ENCODE results near the gene C1orf216. TPM values are rescaled to one million over a fixed set of nuclear protein-coding genes. Genes with fewer than 3 reads are reported as not detected.
"Not testable (repeated sequence)": the region's sequence is repeated elsewhere in the genome, so short reads cannot be mapped to it uniquely, and the experiment has no call there.

Gene C1orf216, protein sequence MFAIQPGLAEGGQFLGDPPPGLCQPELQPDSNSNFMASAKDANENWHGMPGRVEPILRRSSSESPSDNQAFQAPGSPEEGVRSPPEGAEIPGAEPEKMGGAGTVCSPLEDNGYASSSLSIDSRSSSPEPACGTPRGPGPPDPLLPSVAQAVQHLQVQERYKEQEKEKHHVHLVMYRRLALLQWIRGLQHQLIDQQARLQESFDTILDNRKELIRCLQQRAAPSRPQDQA
- polyA plus RNA-seq (ENCODE audit: insufficient read length), result 10.8 TPM
- long read RNA-seq, donor 1, partial matches to known transcripts, result 0 of 3 reads
- long read RNA-seq, donor 1, other reads (novel, unspliced or antisense), result 0 of 3 reads
- long read RNA-seq, donor 2, partial matches to known transcripts, result 0 of 2 reads
- long read RNA-seq, donor 2, other reads (novel, unspliced or antisense), result 0 of 2 reads
- long read RNA-seq, donor 3, transcript C1orf216-201 (2 exons, 3,218 nt), result major isoform, 6 of 6 reads
- long read RNA-seq, donor 3, partial matches to known transcripts, result 0 of 6 reads
- long read RNA-seq, donor 3, other reads (novel, unspliced or antisense), result 0 of 6 reads
- long read RNA-seq, donor 4, result 0 reads
- long read RNA-seq, donor 5, transcript C1orf216-201 (2 exons, 3,218 nt), result major isoform, 8 of 8 reads
- long read RNA-seq, donor 5, partial matches to known transcripts, result 0 of 8 reads
- long read RNA-seq, donor 5, other reads (novel, unspliced or antisense), result 0 of 8 reads
- long read RNA-seq, donor 6, partial matches to known transcripts, result 0 of 4 reads
- long read RNA-seq, donor 6, other reads (novel, unspliced or antisense), result 0 of 4 reads
- long read RNA-seq, donor 7, partial matches to known transcripts, result 0 of 2 reads
- long read RNA-seq, donor 7, other reads (novel, unspliced or antisense), result 0 of 2 reads
- long read RNA-seq, donor 8, partial matches to known transcripts, result 0 of 2 reads
- long read RNA-seq, donor 8, other reads (novel, unspliced or antisense), result 0 of 2 reads

- peak; percentile 58 for DNase-seq
Measured at GRCh38 chr1:35718492-35719336, at the start of gene C1orf216. Gene C1orf216 (minus strand): TSS chr1:35718884. CDS start chr1:35716321, 2,563 bp downstream.

DNA sequence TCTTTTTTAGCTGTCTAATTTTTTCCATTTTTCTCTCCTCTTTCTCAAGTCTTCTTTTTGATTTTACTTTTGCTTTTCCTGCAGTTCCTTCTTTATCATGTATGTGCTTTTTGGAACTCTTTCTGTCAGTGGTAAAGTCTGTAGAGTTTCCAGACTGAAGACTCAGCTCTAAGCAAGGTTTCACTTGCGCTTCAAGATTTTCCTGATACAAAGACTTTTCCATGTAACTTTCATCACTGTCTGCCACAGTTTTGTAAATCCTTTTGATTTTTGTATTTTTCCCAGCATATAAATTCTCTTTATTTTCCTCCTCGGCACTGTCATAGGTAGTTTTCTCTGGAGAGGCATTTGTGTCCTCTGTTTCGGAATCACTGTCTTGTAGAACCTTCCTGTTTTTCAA is 45.6 kb upstream of the C1orf216 start:
- no peak for DNase-seq

GRCh38 chr1:35763201-35763600 is 44.5 kb upstream of the C1orf216 start:
- no peak for DNase-seq

GRCh38 chr1:35762141-35762540 is 43.5 kb upstream of the C1orf216 start:
- DNase-seq, result no peak

DNA sequence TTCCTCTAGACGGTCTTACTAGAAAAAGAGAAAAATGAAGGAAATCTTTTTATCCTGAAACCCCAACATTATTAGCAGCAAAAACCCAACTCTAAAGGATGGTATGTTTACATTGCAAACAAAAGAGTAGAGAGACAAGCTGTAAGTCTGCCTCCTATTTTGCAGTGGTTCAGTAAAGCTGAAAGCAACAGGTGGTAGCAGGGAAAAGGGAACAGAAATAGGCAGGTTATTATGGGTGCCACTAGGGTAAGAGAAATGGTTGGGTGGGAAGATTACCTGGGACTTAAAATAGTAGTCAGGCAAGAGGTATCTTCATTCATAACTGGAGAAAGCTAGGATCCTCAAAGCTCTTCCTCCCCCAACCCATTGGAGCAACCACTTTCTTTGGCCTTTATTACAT is 37.4 kb upstream of the C1orf216 start:
- no peak for DNase-seq

DNA sequence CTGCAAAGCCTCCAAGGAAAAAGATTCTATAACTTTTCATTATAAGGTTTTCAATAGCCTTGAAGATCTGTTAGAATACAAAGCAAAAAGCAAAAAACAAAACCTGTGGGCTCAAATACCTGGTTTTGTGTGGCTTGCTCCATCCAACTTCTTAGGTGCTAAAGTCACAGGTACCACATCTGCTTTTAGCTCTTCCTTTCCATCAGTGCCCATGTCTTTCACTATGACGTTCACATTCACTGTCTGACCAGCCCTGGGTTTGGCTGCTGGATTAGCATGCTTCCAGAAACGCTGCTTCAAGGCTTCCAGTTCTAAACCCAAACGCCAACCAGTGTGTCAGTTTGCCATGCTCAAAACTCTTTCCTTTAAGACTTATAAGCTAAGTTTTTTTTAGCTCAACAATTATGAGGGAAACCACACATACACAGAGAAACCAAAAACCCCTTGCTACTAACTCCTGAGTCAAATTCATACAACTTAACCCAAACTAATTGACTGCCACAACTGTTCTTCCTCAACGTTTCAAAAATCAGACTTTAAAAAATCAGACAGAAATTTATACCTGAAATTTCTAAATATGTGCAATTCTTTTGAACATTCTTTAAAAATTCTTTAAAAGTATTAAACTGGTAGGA is 35.1 kb upstream of the C1orf216 start:
- no peak for DNase-seq

GRCh38 chr1:35748326-35748725 is 29.6 kb upstream of the C1orf216 start:
- DNase-seq, result no peak

DNA sequence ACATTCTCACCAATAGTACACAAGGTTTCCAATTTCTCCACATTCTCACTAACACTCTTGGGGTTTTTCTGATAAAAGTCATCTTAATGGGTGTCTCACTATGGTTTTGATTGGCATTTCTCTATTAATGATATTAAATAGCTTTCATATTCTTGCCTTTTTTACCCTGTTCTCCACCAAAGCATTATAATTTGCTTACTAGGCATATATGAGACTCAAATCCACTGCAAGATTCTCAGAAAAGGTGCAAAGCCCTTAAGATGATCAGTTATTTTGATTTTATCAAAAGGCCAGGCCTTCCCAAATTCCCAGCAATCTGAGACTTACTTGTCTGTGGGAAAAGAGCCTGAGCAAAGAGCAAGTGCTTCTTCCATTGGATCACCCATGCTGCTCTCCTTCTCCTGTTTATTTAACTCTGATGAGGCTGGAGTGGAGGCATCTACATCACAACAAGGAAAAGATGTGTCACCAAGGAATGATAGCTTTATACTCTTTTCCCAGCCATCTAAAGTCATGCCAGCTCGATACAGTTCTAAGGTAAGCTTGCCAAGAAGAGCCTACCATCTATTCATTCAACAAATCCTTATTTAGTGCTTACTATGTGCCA is 26.5 kb upstream of the C1orf216 start:
- DNase-seq, result no peak

- no peak for DNase-seq
Measured at GRCh38 chr1:35737120-35737519, 18.4 kb upstream of the C1orf216 start.

DNA sequence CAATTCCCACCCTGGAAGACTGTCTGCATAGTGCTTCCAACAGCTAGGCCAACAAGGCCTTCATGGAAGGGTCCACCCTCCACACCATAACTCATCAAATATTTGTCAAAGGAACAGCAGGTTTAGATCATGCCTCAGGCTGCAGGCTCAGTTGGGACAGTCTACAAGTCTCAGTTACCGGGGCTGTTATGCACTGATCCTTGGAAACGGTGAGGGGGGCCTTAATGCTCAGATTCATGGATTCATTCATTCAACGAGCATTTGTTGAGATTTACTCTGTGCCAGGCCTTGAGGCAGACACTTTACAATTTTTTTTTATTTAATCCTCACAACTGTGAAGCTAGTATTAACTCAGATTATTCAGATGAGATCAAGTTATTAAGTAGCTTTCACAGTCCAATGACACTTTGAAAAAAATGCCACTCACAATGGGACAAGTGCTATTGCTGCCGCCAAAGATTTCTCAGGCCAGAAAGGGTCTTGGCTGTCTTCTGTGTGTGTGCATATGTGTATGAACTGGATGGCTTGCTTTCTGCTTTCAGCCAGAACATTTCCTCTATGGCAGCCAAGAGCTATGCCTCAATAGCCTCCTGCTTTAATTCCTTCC is 8.9 kb upstream of the C1orf216 start:
- DNase-seq, result no peak

GRCh38 chr1:35726450-35727433 is 8.1 kb upstream of the C1orf216 start:
- peak; percentile 75 for DNase-seq

- DNase-seq, result peak; percentile 29
Measured at GRCh38 chr1:35725596-35725995, 6.9 kb upstream of the C1orf216 start.

DNA sequence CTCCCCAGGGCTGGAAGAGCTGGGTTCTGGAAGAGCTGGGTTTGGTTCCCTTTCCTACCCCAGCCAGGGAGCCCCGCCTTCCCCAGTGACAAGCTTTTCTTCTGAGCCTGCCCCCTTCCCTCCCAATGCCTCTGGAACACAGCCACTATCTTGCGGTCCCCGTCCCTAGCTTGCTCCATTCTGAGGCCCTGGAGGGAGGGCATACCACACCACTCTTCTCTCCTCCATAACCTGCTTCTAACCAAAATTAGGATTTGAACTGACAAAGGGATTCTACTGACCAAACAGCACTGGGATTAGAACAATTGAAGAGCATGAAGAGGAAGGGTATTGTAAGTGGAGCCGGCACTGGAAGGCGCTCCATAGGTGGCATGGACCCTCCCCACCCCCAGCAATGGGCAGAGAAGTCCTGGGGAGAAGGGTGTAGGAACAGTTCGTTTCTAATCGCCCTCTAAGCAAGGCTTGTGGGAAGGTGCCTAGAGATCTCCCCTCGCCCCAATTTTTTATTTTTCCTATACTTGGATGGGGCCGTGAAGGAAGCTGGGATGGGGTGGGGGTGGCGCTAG is 690 bp downstream of the C1orf216 start:
- DNase-seq, result no peak

DNA sequence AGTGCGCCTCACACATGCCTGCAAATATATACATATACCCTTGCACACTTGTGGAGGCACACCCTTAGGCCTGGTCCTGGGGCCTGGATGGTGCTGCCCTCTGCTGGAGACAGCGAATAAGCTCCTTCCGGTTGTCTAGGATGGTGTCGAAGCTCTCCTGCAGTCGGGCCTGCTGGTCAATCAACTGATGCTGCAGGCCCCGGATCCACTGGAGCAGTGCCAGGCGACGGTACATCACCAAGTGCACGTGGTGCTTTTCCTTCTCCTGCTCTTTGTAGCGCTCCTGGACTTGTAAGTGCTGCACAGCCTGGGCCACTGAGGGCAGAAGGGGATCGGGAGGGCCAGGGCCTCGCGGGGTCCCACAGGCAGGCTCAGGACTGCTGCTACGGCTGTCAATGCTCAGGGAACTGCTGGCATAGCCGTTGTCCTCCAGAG is 3.1 kb downstream of the C1orf216 start:
- DNase-seq, result peak; percentile 70

DNA sequence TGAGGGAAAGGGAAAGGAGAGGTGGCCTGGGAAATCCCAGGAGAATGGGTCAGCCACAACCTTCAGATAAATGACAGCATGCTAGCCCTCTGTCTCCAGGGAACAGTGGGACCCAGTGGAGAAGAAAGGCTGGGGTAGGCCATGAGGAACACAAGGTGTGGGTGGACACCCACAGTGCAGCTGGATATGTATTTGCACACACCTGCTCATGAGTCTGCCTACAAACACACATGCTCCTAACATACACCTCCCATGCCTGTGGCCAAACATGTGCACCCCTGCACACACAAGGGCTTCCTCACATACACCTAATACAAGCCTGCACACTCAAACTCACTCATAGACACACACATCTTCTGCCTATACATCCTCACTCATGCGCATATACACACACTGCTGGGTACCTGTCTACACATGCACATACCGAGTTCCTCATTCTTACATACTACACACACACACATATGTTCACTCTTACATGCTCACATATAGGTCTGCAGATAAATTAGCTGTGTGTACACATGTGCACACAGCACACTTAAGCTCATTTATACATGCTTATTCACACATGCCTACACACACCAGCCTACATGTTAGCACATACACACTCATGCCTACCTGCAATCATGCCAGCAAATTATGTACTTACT is 3.6 kb downstream of the C1orf216 start:
- no peak for DNase-seq

DNA sequence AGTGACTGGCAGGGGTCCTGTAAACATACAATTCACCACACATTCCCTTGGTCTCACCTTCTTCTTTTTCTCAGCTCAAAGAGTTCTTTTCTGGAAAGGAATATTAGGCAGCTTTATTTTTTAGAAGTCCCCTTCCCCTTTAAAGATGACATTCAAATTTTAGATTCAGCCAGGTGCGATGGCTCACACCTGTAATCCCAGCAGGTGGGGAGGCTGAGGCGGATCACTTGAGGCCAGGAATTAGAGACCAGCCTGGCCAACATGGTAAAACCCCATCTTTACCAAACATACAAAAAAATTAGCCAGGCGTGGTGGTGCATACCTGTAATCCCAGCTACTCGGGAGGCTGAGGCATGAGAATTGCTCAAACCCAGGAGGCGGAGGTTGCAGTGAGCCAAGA is 7.6 kb downstream of the C1orf216 start:
- not testable (repeated sequence) for DNase-seq

- no peak for DNase-seq
Measured at GRCh38 chr1:35708952-35709351, 9.7 kb downstream of the C1orf216 start.

- peak; percentile 28 for DNase-seq
Measured at GRCh38 chr1:35708441-35708921, 10.2 kb downstream of the C1orf216 start.
